OCI-LY3 (cell line): ENCODE data around the gene GIT1.

Experiments used
- H2AFZ ChIP-seq: fragments of 200-600, 300-600 bp; shearing (Covaris generic); 2 replicates; pipeline ENCODE4 v1.6.0; 2014; ENCODE audit warnings: antibody characterized with exemption, low read depth, low read length
- H3K27ac ChIP-seq: fragments of 200-600, 300-600 bp; sonication (generic); 2 replicates; pipeline ENCODE4 v1.5.1; 2014; ENCODE audit warnings: mild to moderate bottlenecking, low read length, moderate library complexity, mixed read lengths
- H3K27me3 ChIP-seq: fragments of 200-600, 300-600 bp; sonication (generic); 2 replicates; pipeline ENCODE4 v1.6.1; 2014; ENCODE audit warnings: low read depth, low read length, mixed read lengths
- H3K36me3 ChIP-seq: fragments of 200-600, 300-600 bp; sonication (generic); replicated peaks from 2 replicates; pipeline ENCODE3; 2014; ENCODE audit warnings: low read depth, low read length, mixed read lengths
- H3K4me1 ChIP-seq: fragments of 300-600, 200-600 bp; sonication (generic); 2 replicates; pipeline ENCODE4 v1.6.1; 2014; ENCODE audit warnings: low read length, mixed read lengths
- H3K4me2 ChIP-seq: fragments of 200-600, 300-600 bp; sonication (generic); 2 replicates; pipeline ENCODE4 v1.6.1; 2014; ENCODE audit warnings: low read length, mixed read lengths
- H3K4me3 ChIP-seq: fragments of 300-600, 200-600 bp; sonication (generic); 2 replicates; pipeline ENCODE4 v1.5.1; 2014; ENCODE audit warnings: antibody characterized with exemption, mild to moderate bottlenecking, low read length, moderate library complexity
- H3K79me2 ChIP-seq: fragments of 300-600, 200-600 bp; shearing (Covaris generic); 2 replicates; pipeline ENCODE4 v1.6.1; 2014; ENCODE audit warnings: mild to moderate bottlenecking, low read length, mixed read lengths
- H3K9ac ChIP-seq: fragments of 300-600, 200-600 bp; shearing (Covaris generic); 2 replicates; pipeline ENCODE4 v1.6.0; 2014; ENCODE audit warnings: mild to moderate bottlenecking, low read length, moderate library complexity
- H3K9me3 ChIP-seq: fragments of 200-600, 300-600 bp; shearing (Covaris generic); 2 replicates; pipeline ENCODE4 v1.6.1; 2014; ENCODE audit warnings: low read length, mixed read lengths; ENCODE audit not compliant: insufficient read depth
- H4K20me1 ChIP-seq: fragments of 200-600, 300-600 bp; sonication (generic); 2 replicates; pipeline ENCODE4 v1.6.1; 2016; ENCODE audit warnings: low read length, mixed read lengths; ENCODE audit not compliant: insufficient read depth
- CTCF ChIP-seq: fragments of 200-600, 300-600 bp; sonication (generic); IDR thresholded peaks from 2 replicates; pipeline ENCODE4 v1.5.1; 2014; ENCODE audit warnings: antibody characterized with exemption, low read length, low read depth
- EZH2phosphoT487 ChIP-seq: fragments of 200-600 bp; shearing (Covaris generic); IDR thresholded peaks from 2 replicates; pipeline ENCODE4 v1.6.1; 2018; ENCODE audit warnings: antibody characterized with exemption, mixed run types, low read depth

The GIT1 gene

GRCh38 chr17:29546830-29547229 is 42.6 kb downstream of the GIT1 start:
- H3K79me2 ChIP-seq: no peaks in the 10 kb centered on the region
- H2AFZ ChIP-seq: no peak overlapping the region
- no peaks in the 10 kb centered on the region; the same call in 1 of the 2 replicates for H4K20me1 ChIP-seq
- H3K36me3 ChIP-seq: peaks cover 28% of the 10 kb centered on the region
- peaks cover 6% of the 10 kb centered on the region for H3K4me1 ChIP-seq
- no peak overlapping the region for H3K4me3 ChIP-seq
- no peak overlapping the region for H3K27ac ChIP-seq
- H3K9me3 ChIP-seq: no peaks in the 10 kb centered on the region
- H3K27me3 ChIP-seq: no peaks in the 10 kb centered on the region
- TF ChIP-seq CTCF (no peak), EZH2phosphoT487 (no peak)
- H3K4me2 ChIP-seq: no peak overlapping the region
- no peak overlapping the region for H3K9ac ChIP-seq

GRCh38 chr17:29546085-29546484 is 43.4 kb downstream of the GIT1 start:
- Histone ChIP-seq H3K4me3 (no peak overlapping the region), H3K4me2 (no peak overlapping the region), H4K20me1 (no peaks in the 10 kb centered on the region; the same call in 1 of the 2 replicates), H3K79me2 (no peaks in the 10 kb centered on the region), H2AFZ (no peak overlapping the region), H3K9ac (no peak overlapping the region), H3K4me1 (peaks cover 6% of the 10 kb centered on the region), H3K9me3 (no peaks in the 10 kb centered on the region), H3K27me3 (no peaks in the 10 kb centered on the region), H3K27ac (no peak overlapping the region), H3K36me3 (peaks cover 21% of the 10 kb centered on the region)
- TF ChIP-seq CTCF (no peak), EZH2phosphoT487 (no peak)

- Histone ChIP-seq H2AFZ (no peak overlapping the region), H3K4me3 (no peak overlapping the region), H3K79me2 (no peaks in the 10 kb centered on the region), H3K4me2 (no peak overlapping the region), H3K9ac (no peak overlapping the region), H3K36me3 (peaks cover 20% of the 10 kb centered on the region), H3K27ac (no peak overlapping the region), H4K20me1 (no peaks in the 10 kb centered on the region), H3K27me3 (no peaks in the 10 kb centered on the region), H3K9me3 (no peaks in the 10 kb centered on the region), H3K4me1 (peaks cover 3% of the 10 kb centered on the region)
- TF ChIP-seq CTCF: no peak
- no peak for TF ChIP-seq EZH2phosphoT487
These were observed 45.4 kb downstream of the GIT1 start for GRCh38 chr17:29544066-29544465.

- Histone ChIP-seq H3K4me2 (no peak overlapping the region), H3K27ac (no peak overlapping the region), H3K4me3 (no peak overlapping the region), H2AFZ (no peak overlapping the region), H3K36me3 (peaks cover 30% of the 10 kb centered on the region), H4K20me1 (0 out of 2 replicates have a peak, but pooled peaks cover 4% of the 10 kb centered on the region), H3K27me3 (no peaks in the 10 kb centered on the region), H3K4me1 (no peaks in the 10 kb centered on the region), H3K9ac (no peak overlapping the region), H3K79me2 (no peaks in the 10 kb centered on the region), H3K9me3 (no peaks in the 10 kb centered on the region)
- no peak for TF ChIP-seq CTCF
These were observed 55.5 kb downstream of the GIT1 start for GRCh38 chr17:29533976-29534375.
